Peyer's patch (tissue), 4 donors: ENCODE measurements around the gene MISFA.

Source experiments
- POLR2A ChIP-seq, 2 donors: fragments of 450-650 bp; IDR thresholded peaks; one replicate each; pipeline ENCODE4 v1.5.1; 2017; ENCODE audit warnings: antibody characterized with exemption in 2 of 2, mild to moderate bottlenecking in 2 of 2, moderate library complexity in 2 of 2
- TF ChIP-seq, protein P1 (sequence below), 6 experiments: fragments of 450-650 bp in 4 of 6; fragments of 200-600 bp in 2 of 6; sonication (generic) in 1 of 6; IDR thresholded peaks; one replicate each; pipeline ENCODE4 v1.5.1; 2017 to 2019; ENCODE audit warnings: antibody characterized with exemption in 6 of 6, mild to moderate bottlenecking in 3 of 6, moderate library complexity in 1 of 6

DNA sequence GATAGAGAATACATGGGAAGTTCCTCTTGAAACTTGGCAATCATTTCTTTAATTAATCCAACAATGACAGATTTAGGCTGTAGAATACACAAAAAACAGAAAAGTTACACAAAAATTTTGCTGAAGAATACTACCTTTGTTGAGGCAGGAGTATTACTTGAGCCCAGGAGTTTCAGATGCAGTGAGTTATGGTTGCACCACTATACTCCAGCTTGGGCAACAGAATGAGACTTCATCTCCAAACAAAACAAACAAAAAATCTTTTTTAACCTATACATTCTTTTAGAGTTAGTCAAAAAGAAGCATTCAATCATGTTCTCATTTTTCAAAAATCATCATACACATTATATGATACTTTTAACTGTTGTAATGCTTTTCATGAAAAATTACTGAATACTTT lies 33.2 kb upstream of the MISFA start:
- TF ChIP-seq, protein P1, sequence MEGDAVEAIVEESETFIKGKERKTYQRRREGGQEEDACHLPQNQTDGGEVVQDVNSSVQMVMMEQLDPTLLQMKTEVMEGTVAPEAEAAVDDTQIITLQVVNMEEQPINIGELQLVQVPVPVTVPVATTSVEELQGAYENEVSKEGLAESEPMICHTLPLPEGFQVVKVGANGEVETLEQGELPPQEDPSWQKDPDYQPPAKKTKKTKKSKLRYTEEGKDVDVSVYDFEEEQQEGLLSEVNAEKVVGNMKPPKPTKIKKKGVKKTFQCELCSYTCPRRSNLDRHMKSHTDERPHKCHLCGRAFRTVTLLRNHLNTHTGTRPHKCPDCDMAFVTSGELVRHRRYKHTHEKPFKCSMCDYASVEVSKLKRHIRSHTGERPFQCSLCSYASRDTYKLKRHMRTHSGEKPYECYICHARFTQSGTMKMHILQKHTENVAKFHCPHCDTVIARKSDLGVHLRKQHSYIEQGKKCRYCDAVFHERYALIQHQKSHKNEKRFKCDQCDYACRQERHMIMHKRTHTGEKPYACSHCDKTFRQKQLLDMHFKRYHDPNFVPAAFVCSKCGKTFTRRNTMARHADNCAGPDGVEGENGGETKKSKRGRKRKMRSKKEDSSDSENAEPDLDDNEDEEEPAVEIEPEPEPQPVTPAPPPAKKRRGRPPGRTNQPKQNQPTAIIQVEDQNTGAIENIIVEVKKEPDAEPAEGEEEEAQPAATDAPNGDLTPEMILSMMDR (IDR thresholded peaks at IDR 0.05), result no peak
- TF ChIP-seq POLR2A (IDR thresholded peaks at IDR 0.05), result no peak
